Vagina (tissue), 2 donors: ENCODE data around the gene CNIH3. TPM values are rescaled to one million over a fixed set of nuclear protein-coding genes. Genes with fewer than 3 reads are reported as not detected.

Source experiments
- DNase-seq, 2 donors: peaks; one replicate each; pipeline ENCODE4 v3.0.0-alpha.2; 2017; ENCODE audit errors: extremely low spot score in 2 of 2
- H3K27ac ChIP-seq: fragments of 200-600 bp; sonication (generic); one replicate; pipeline ENCODE4 v1.5.1; 2019
- H3K27me3 ChIP-seq: fragments of 200-600 bp; sonication (generic); one replicate; pipeline ENCODE4 v1.5.1; 2019
- H3K36me3 ChIP-seq, 2 donors: fragments of 200-600 bp; sonication (generic); one replicate each; pipeline ENCODE4 v1.5.1; 2017 to 2019
- H3K4me1 ChIP-seq: fragments of 200-600 bp; sonication (generic); one replicate; pipeline ENCODE4 v1.5.1; 2019
- H3K4me3 ChIP-seq, 2 donors: fragments of 200-600 bp; sonication (generic); 1 replicate in 1 of 2; 2 replicates in 1 of 2; pipeline ENCODE4 v1.5.1; 2016 to 2019
- H3K9me3 ChIP-seq: fragments of 200-600 bp; sonication (generic); one replicate; pipeline ENCODE4 v1.5.1; 2019
- CTCF ChIP-seq, 3 experiments: fragments of 450-650 bp in 2 of 3; fragments of 200-600 bp in 1 of 3; sonication (generic) in 1 of 3; IDR thresholded peaks; one replicate each; pipeline ENCODE4 v1.5.1; 2017 to 2019; ENCODE audit warnings: antibody characterized with exemption in 3 of 3, mild to moderate bottlenecking in 2 of 3, moderate library complexity in 2 of 3
- POLR2A ChIP-seq, 2 donors: fragments of 450-650 bp; IDR thresholded peaks; one replicate each; pipeline ENCODE4 v1.6.1; 2017; ENCODE audit warnings: antibody characterized with exemption in 2 of 2, mild to moderate bottlenecking in 2 of 2, moderate library complexity in 2 of 2
- POLR2AphosphoS5 ChIP-seq, 2 donors: sonication (generic); formaldehyde crosslinking; IDR thresholded peaks; one replicate each; pipeline ENCODE4 v1.9.0; 2017; ENCODE audit warnings: antibody characterized with exemption in 2 of 2, mild to moderate bottlenecking in 2 of 2, low read depth in 1 of 2; ENCODE audit not compliant: insufficient read depth in 1 of 2
- intact Hi-C: fragments of 100-400 bp; cut with DNase I; formaldehyde crosslinking; loops from one replicate; pipeline ENCODE4 v1.15.1; 2023
- total RNA-seq: library from RNA; depleted of rRNA; stranded (reverse); fragments of >200 nt; gene quantifications from one replicate; pipeline ENCODE4 v1.2.3, GENCODE V29; 2016

Gene CNIH3
- total RNA-seq, 1 donor from 2014 or later = not detected

- peak; percentile 55 to 69 for DNase-seq
- Histone ChIP-seq H3K27me3 (no peaks in the 10 kb centered on the region), H3K9me3 (no peaks in the 10 kb centered on the region), H3K4me1 (no peaks in the 10 kb centered on the region), H3K36me3 (no peaks in the 10 kb centered on the region), H3K27ac (no peak overlapping the region), H3K4me3 (no peak overlapping the region)
- TF ChIP-seq POLR2AphosphoS5 (IDR thresholded peaks at IDR 0.05; ENCODE audit: insufficient read depth in 1 of 2, low read depth in 1 of 2) (no peak), POLR2A (IDR thresholded peaks at IDR 0.05) (no peak), CTCF (IDR thresholded peaks at IDR 0.05) (no peak)
- intact Hi-C loops = no loop called here
Measured at GRCh38 chr1:224773646-224774045, 157.5 kb downstream of the CNIH3 start.

GRCh38 chr1:224774378-224774777 lies 158.3 kb downstream of the CNIH3 start:
- Histone ChIP-seq H3K9me3 (no peaks in the 10 kb centered on the region), H3K27ac (no peak overlapping the region), H3K4me1 (no peaks in the 10 kb centered on the region), H3K36me3 (no peaks in the 10 kb centered on the region), H3K4me3 (no peak overlapping the region), H3K27me3 (no peaks in the 10 kb centered on the region)
- peak; percentile 54 to 81 for DNase-seq
- TF ChIP-seq POLR2AphosphoS5 (IDR thresholded peaks at IDR 0.05; ENCODE audit: insufficient read depth in 1 of 2, low read depth in 1 of 2) (no peak), CTCF (IDR thresholded peaks at IDR 0.05) (no peak)
- intact Hi-C loops = no loop called here

- H3K27ac ChIP-seq = no peak overlapping the region
- no peak for TF ChIP-seq POLR2A (IDR thresholded peaks at IDR 0.05)
- TF ChIP-seq POLR2AphosphoS5 (IDR thresholded peaks at IDR 0.05; ENCODE audit: insufficient read depth in 1 of 2, low read depth in 1 of 2) = no peak
- no peak for TF ChIP-seq CTCF (IDR thresholded peaks at IDR 0.05)
- no peaks in the 10 kb centered on the region for H3K4me1 ChIP-seq
- intact Hi-C loops = no loop called here
- H3K36me3 ChIP-seq = no peaks in the 10 kb centered on the region
- DNase-seq = no peak
- H3K9me3 ChIP-seq = no peaks in the 10 kb centered on the region
- H3K27me3 ChIP-seq = no peaks in the 10 kb centered on the region
- no peak overlapping the region for H3K4me3 ChIP-seq
Measured at GRCh38 chr1:224777180-224777579, 161.1 kb downstream of the CNIH3 start.

DNA sequence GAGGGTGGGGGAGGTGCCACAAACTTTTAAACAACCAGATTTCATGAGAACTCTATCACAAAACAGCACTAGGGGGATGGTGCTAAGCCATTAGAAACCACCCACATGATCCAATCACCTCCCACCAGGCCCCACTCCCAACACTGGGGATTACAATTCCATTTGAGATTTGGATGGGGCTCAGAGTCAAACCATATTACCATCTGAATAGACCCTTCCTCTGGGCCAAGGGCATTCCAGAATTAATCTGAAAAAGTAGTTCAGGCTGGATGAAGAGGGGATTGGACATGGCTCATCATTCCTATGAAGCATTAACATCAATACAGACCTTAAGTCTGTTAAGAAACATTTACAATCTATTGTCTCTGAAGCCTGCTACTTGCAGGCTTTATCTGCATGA lies 163.4 kb downstream of the CNIH3 start:
- intact Hi-C loops = no loop called here
- H3K36me3 ChIP-seq = no peaks in the 10 kb centered on the region
- TF ChIP-seq POLR2AphosphoS5 (IDR thresholded peaks at IDR 0.05; ENCODE audit: insufficient read depth in 1 of 2, low read depth in 1 of 2) (no peak), CTCF (IDR thresholded peaks at IDR 0.05) (no peak), POLR2A (IDR thresholded peaks at IDR 0.05) (no peak)
- H3K4me3 ChIP-seq = no peak overlapping the region
- DNase-seq = peak; percentile 16 to 37
- H3K4me1 ChIP-seq = peaks cover 6% of the 10 kb centered on the region
- H3K9me3 ChIP-seq = no peaks in the 10 kb centered on the region
- no peaks in the 10 kb centered on the region for H3K27me3 ChIP-seq
- H3K27ac ChIP-seq = no peak overlapping the region

DNA sequence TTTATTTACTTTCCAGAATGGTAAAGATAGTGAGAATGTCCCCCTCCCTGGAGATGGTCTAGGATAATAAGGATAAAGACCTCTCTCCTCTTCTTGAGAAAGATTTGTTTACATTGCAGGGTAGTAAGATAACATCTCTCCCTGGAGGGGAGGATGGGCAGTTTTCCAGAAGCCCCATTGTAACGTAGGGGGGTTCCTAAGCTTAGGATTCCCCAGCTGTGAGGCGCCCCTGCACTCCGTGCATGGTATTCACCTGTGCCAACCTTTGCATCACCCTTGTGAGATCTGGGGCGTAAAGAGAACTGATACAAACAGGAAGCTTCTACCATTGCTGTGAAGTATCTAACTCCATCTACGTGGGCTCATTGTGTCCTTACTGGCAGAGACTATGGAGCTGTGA lies 164.6 kb downstream of the CNIH3 start:
- no peak overlapping the region for H3K4me3 ChIP-seq
- TF ChIP-seq POLR2A (IDR thresholded peaks at IDR 0.05) = no peak
- no peak for TF ChIP-seq POLR2AphosphoS5 (IDR thresholded peaks at IDR 0.05; ENCODE audit: insufficient read depth in 1 of 2, low read depth in 1 of 2)
- TF ChIP-seq CTCF (IDR thresholded peaks at IDR 0.05) = no peak
- no peaks in the 10 kb centered on the region for H3K27me3 ChIP-seq
- no peak overlapping the region for H3K27ac ChIP-seq
- H3K9me3 ChIP-seq = no peaks in the 10 kb centered on the region
- DNase-seq = peak; percentile 55 to 58
- H3K4me1 ChIP-seq = peaks cover 6% of the 10 kb centered on the region
- intact Hi-C loops = no loop called here
- H3K36me3 ChIP-seq = no peaks in the 10 kb centered on the region
